ENCODE measurements around the gene GRIP1.

GRIP1 gene

DNA sequence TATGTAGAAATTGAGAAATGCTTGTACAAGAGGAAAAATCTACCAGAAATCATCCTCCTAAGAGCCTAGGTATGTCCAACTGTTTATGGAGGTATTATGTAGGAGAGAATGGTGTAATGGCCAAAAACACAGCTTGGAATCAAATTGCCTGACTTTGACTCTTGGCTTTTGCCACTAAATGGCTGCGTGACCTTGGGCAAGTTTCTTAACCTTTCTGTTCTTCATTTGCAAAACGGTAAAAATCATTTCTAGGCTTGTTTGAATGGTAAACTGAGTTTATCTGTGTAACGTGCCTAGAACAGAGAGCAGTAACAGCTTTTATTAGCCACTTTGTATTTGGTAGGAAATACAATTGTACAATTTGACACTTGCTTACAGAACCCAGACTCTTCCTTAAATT, 4.9 kb upstream of the GRIP1 start:
- DNase-seq (ENCODE audit: low read depth, low spot score) = no peak
- TF ChIP-seq, protein P1, sequence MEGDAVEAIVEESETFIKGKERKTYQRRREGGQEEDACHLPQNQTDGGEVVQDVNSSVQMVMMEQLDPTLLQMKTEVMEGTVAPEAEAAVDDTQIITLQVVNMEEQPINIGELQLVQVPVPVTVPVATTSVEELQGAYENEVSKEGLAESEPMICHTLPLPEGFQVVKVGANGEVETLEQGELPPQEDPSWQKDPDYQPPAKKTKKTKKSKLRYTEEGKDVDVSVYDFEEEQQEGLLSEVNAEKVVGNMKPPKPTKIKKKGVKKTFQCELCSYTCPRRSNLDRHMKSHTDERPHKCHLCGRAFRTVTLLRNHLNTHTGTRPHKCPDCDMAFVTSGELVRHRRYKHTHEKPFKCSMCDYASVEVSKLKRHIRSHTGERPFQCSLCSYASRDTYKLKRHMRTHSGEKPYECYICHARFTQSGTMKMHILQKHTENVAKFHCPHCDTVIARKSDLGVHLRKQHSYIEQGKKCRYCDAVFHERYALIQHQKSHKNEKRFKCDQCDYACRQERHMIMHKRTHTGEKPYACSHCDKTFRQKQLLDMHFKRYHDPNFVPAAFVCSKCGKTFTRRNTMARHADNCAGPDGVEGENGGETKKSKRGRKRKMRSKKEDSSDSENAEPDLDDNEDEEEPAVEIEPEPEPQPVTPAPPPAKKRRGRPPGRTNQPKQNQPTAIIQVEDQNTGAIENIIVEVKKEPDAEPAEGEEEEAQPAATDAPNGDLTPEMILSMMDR (IDR thresholded peaks at IDR 0.05; ENCODE audit: low read depth, low read length) = no peak

DNA sequence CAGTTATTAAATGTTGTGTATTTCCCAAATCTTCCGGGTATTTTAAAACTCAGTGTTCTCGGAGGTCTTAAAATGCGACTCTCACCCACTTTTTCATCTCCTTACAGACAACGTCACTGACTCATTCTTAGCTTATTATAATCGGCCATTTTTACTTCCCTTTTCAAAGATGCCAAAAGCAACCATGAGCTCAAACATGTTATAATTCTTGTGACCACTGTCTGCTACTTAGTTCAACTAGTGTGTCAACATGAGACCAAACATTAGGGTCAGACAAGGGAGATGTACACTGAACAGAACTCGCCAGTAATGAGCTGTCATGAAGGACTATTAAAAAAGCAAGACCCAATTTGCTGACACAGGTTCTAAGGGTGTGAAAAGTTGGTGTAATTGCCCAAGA, 4.2 kb upstream of the GRIP1 start:
- DNase-seq (ENCODE audit: low read depth, low spot score) = no peak
- no peak overlapping the region for H3K4me3 ChIP-seq (ENCODE audit: low read depth, low read length)
- in situ Hi-C loops (cut with HindIII; ENCODE audit: low sequenced_read_pairs) = no loop called here
- TF ChIP-seq, protein P1 (IDR thresholded peaks at IDR 0.05; ENCODE audit: low read depth, low read length) = no peak

More for the DNA sequence above, 4.9 kb upstream of the GRIP1 start:
- in situ Hi-C loops (cut with HindIII; ENCODE audit: low sequenced_read_pairs) = no loop called here
- H3K4me3 ChIP-seq (ENCODE audit: low read depth, low read length) = no peak overlapping the region

DNA sequence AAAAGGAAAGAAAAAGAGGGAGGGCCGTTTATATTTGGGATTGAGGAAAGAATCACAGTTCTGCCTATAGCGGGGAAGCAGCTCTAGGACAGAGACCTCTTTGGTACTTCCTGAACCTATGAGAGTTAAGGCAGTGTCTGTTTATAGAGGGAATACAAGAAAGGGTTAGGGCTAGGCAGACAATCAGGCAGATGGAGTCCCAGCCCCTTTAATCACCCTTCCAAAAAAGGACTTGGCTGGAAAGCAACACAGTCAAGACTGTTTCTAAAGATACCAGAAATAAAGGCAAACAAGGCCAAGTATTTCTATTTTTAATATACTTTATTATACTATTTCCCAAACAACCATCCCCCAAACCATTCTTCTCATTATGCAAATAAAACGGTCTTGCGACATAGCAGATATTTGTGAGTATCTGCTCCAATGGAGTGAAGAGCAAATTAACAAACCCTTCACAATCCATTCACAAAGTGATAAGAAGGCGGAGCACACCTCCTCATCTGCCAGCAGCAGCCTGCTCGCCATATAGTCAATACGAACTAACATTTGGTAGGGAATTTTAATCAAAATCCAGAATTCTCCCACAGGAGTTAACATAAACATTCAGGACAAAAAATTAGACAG, 697 bp upstream of the GRIP1 start:
- in situ Hi-C loops (cut with HindIII; ENCODE audit: low sequenced_read_pairs) = no loop called here
- DNase-seq (ENCODE audit: low read depth, low spot score) = no peak
- TF ChIP-seq, protein P1 (IDR thresholded peaks at IDR 0.05; ENCODE audit: low read depth, low read length) = no peak
- no peak overlapping the region for H3K4me3 ChIP-seq (ENCODE audit: low read depth, low read length)

DNA sequence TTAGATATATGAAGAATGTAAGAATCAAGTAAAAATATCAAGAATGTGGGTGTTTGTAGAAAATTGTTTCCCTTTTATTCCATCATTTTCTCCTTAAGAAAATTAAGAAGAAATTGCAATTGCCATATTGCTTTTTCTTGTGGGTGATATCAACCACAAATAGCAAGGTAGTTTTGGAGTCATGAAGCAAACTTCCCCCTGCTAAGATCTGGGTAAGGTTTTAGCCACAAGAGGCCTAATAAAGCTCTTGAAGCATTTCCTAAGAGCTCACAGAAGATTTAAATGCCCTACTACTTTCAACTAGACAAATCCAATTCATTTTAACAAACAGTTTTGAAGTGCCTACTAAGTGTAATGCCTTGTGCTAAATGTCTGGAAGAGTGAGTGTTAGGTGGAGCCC, 2.6 kb downstream of the GRIP1 start:
- TF ChIP-seq, protein P1 (IDR thresholded peaks at IDR 0.05; ENCODE audit: low read depth, low read length) = no peak
- H3K4me3 ChIP-seq (ENCODE audit: low read depth, low read length) = no peak overlapping the region
- in situ Hi-C loops (cut with HindIII; ENCODE audit: low sequenced_read_pairs) = no loop called here
- no peak for DNase-seq (ENCODE audit: low read depth, low spot score)

DNA sequence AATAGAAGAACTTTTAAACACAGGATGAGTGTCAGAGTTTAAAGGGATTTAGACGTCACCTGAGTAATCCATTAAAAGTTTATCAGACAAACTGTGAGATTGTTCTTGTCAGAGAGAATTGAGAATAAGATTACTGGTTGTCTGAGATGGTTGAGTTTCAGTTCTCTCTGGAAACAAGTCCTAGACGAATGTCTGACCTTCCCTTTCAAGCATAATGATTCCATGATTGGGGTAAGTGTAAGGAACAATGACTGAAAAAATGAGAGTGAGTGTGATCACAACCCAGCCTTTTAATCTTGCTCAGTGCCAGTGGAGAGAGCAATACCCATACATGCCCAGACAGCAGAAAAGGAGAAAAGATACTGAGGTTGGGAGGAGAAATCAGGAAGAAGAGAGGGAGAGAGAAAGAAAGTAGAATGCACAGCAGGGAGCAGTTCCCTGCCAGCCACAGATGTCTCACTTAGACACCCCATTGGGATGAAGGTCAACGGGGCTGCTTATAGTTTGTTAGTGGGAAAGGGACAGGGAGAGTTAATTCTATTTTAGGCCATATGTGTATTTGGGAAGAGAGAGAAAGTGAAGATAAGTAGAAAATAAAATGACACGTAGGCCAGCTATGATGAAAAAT, 4.3 kb downstream of the GRIP1 start:
- in situ Hi-C loops (cut with HindIII; ENCODE audit: low sequenced_read_pairs) = no loop called here
- peak; percentile 13 for DNase-seq (ENCODE audit: low read depth, low spot score)
- H3K4me3 ChIP-seq (ENCODE audit: low read depth, low read length) = no peak overlapping the region
- TF ChIP-seq, protein P1 (IDR thresholded peaks at IDR 0.05; ENCODE audit: low read depth, low read length) = no peak

DNA sequence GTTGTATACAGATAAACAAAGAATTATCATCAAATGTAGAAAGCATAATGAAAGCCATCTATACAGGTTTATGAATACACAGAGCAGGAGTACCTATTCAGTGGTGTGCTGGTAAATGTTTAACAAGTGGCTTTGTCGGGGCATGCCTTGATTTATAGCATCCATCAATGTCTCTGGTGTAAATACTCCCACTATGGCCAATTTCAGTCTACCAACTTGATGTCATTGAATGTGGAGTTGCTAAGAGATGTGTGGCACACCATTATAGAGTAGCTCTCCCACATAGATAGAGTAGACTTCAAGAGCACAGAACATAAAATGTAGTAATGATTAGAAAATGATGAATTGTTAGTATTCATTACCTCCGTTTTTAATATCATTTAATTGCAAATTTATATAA, 9.3 kb downstream of the GRIP1 start:
- in situ Hi-C loops (cut with HindIII; ENCODE audit: low sequenced_read_pairs) = no loop called here
- no peak for DNase-seq (ENCODE audit: low read depth, low spot score)
- no peak overlapping the region for H3K4me3 ChIP-seq (ENCODE audit: low read depth, low read length)
- TF ChIP-seq, protein P1 (IDR thresholded peaks at IDR 0.05; ENCODE audit: low read depth, low read length) = no peak
